Tongue (tissue), 2 donors: ENCODE results near the gene POFUT2. TPM values are rescaled to one million over a fixed set of nuclear protein-coding genes. Genes with fewer than 3 reads are reported as not detected.

Source experiments
- DNase-seq: peaks from one replicate; pipeline ENCODE4 v3.0.0-alpha.2; 2015
- total RNA-seq: library from RNA; depleted of rRNA; stranded (reverse); fragments of >200 nt; gene quantifications from one replicate; pipeline ENCODE4 v1.2.3, GENCODE V29; 2014

The POFUT2 gene
- total RNA-seq, 1 donor from 2014 or later = 41.6 TPM

GRCh38 chr21:45262616-45263015 lies 25.1 kb downstream of the POFUT2 start:
- DNase-seq = no peak

GRCh38 chr21:45262041-45262581 lies 25.6 kb downstream of the POFUT2 start:
- DNase-seq = no peak

DNA sequence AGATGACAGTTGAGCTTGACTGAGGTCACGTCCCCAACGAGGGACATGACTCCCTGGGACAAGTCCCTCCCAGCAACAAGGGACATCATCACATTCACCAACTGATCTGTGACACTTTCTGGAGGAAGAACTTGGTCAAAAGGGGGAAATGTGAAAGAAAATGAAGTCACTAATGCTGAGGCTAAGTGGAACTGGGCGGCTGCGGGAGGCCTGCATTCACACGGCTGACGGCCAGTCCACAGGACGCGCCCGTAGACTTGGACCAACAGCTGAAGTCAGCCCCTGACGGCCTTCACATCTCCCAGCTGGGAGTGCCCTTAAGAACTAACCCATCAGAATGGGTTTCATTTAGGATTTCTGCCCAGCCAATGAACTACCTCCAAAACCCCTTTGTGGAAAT lies 26.6 kb downstream of the POFUT2 start:
- no peak for DNase-seq

DNA sequence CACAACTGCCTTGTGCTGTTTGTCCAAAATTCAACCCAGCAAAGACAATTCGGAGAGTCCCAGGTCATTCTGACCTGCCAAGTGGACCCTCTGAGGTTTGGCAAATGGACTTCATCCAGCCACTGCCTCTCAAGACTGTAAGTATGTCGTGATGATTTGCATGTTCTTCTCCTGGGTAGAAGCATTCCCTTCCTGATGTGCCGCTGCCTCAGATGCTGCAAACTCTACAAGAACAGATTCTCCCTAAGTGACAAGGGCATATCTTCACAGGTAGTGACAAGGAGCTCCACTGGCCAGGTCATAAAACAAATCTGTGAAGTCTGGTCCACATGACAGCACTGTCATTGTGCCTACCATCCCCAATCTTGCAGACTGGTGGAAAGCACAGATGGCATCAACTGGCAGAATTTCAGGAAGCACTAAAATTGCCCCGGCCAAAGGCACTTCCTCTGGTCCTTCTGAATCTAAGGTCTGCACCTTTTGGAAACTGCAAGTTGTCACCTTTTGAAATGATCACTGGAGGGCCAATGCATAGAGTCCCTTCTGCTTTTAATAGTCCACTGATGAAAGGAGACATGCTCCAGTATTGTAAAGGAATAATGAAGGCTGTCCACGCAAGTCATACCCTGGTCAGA lies 27.4 kb downstream of the POFUT2 start:
- no peak for DNase-seq

- no peak for DNase-seq
These were observed 28.4 kb downstream of the POFUT2 start for GRCh38 chr21:45259206-45259840.

GRCh38 chr21:45258466-45258865 lies 29.2 kb downstream of the POFUT2 start:
- DNase-seq = no peak

- no peak for DNase-seq
These were observed 29.9 kb downstream of the POFUT2 start for GRCh38 chr21:45257673-45258341.

- peak; percentile 65 for DNase-seq
These were observed 30.6 kb downstream of the POFUT2 start for GRCh38 chr21:45256912-45257672.

GRCh38 chr21:45256021-45256911 lies 31.4 kb downstream of the POFUT2 start:
- DNase-seq = peak; percentile 14

DNA sequence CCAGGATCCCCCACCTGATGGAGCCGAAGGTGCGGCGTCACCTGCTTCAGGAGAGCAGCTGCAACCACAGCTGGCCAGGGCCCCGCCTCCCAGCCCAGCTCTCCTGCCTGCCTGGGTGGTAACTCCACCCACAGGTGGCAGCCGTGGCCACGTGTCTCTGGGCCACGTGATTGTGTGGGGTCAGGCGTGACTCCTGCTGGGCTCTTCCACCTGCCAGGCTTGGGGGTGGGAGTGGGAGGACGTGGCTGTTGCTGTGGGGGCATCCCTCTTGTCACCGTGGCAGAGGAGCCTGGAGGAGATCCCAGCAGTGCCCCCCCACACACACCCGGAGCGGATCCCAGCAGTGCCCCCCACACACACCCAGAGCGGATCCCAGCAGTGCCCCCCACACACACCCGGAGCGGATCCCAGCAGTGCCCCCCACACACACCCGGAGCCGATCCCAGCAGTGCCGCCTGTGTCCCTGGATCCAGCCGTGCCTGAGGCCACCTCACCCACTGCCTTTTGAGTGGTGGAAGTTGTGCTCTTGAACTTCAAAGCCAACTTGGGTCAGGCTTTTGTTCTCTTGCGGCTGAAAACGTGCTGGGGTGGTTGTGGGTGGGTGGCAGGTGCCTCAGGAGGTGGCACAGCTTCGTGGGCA lies 32.2 kb downstream of the POFUT2 start:
- no peak for DNase-seq

GRCh38 chr21:45254460-45254930 lies 33.2 kb downstream of the POFUT2 start:
- no peak for DNase-seq

DNA sequence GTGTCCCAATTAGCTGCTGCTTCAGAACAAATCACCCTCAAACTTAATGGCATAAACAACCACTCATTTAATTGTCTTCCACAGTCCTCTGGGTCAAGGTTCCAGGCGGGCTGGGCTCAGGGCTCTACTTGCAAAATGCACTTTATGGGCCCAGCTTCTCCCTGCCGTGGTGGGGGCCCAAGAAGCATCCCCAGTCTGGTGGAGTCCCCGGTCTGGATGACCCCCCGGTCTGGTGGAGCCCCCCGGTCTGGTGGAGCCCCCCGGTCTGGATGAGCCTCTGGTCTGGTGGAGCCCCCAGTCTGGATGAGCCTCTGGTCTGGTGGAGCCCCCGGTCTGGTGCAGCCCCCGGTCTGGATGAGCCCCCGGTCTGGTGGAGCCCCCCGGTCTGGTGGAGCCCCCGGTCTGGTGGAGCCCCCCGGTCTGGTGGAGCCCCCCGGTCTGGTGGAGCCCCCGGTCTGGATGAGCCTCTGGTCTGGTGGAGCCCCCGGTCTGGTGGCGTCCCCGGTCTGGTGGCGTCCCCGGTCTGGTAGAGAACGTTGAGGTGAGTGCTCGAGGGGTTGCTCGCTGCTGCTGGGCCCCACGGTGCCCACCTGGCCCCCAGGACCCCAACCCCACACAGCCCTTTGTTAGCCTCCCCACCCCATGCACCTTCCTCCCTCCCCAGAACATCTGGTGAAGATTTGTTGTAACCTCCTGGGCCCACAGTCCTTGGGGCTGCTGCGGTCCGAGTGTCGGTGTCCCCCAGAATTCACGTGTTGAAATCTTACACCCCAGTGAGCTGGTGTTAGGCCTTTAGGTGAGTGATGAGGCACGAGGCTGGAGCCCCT lies 33.8 kb downstream of the POFUT2 start:
- no peak for DNase-seq

GRCh38 chr21:45253180-45253579 lies 34.5 kb downstream of the POFUT2 start:
- DNase-seq = no peak

GRCh38 chr21:45252448-45252925 lies 35.2 kb downstream of the POFUT2 start:
- no peak for DNase-seq

- no peak for DNase-seq
These were observed 35.9 kb downstream of the POFUT2 start for GRCh38 chr21:45251635-45252447.

GRCh38 chr21:45250914-45251634 lies 36.6 kb downstream of the POFUT2 start:
- DNase-seq = no peak

GRCh38 chr21:45250272-45250671 lies 37.4 kb downstream of the POFUT2 start:
- no peak for DNase-seq

DNA sequence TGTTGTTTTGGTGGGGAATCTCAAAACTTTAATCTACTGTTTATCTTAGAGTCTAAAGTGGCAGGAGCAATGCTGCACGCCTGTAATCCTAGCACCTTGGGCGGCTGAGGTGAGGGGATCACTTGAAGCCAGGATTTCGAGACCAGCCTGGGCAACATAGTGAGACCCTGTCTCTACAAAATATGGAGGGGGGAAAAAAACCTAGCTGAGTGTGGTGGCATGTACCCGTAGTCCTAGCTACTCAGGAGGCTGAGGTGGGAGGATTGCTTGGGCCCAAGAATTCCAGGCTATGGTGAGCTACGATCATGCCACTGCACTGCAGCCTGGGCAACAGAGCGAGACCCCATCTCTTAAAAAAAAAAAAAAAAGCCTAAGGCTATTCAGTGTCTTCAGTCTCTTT lies 38.1 kb downstream of the POFUT2 start:
- DNase-seq = no peak
